GM12878 (cell line): ENCODE measurements around the gene CCDC88C. TPM values are rescaled to one million over a fixed set of nuclear protein-coding genes. Genes with fewer than 3 reads are reported as not detected.

Experiments
- ATAC-seq: fragments of 200-7000 bp; cut with Tn5 transposase; 3 replicates; pipeline ENCODE4 v1.9.1; 2020; ENCODE audit warnings: mild to moderate bottlenecking, moderate library complexity
- BruUV-seq: library from RNA; stranded (reverse); fragments of 400-500 nt; replicated peaks from 2 replicates; lab custom pipeline; 2021; lab: Mats Ljungman, UMichigan
- CTCF ChIA-PET: fragments of 300-600 bp; sonication (Branson Sonifier 250); formaldehyde crosslinking; extraction: SDS; loops from one replicate; lab custom pipeline; 2021; ENCODE audit warnings: inconsistent platforms; lab: Yijun Ruan, JAX
- POLR2A ChIA-PET: fragments of 350-600 bp; formaldehyde crosslinking; extraction: SDS; loops from one replicate; lab custom pipeline; 2021; ENCODE audit warnings: inconsistent platforms; lab: Charles Lee
- RAD21 ChIA-PET: fragments of 300-600 bp; sonication (Branson Sonifier 250); formaldehyde crosslinking; loops from one replicate; lab custom pipeline; 2023; ENCODE audit warnings: antibody characterized with exemption; ENCODE audit not compliant: unreplicated experiment; lab: Charles Lee
- SMC1A ChIA-PET: fragments of 300-600 bp; sonication (Branson Sonifier 250); formaldehyde crosslinking; loops from one replicate; lab custom pipeline; 2023; ENCODE audit not compliant: unreplicated experiment, uncharacterized antibody; lab: Charles Lee
- DNase-seq: peaks from one replicate; pipeline ENCODE4 v3.0.0-alpha.2; 2011; ENCODE audit warnings: low read depth, low spot score
- FAIRE-seq: peaks from 3 replicates; lab custom pipeline; 2011; peaks lifted over from hg19 to GRCh38; lab: Jason Lieb, UNC
- H2AFZ ChIP-seq: 2 replicates; pipeline ENCODE4 v1.6.0; 2011; ENCODE audit warnings: low read depth, low read length, control low read depth; ENCODE audit not compliant: control insufficient read depth
- H3K27ac ChIP-seq: 2 replicates; pipeline ENCODE4 v1.5.1; 2011; ENCODE audit warnings: control low read depth; ENCODE audit not compliant: control insufficient read depth, insufficient read depth
- H3K27me3 ChIP-seq, 2 experiments: replicated peaks in 1 of 2; 2 replicates each; pipeline versions ENCODE4 v1.6.0 to v1.6.1; 2011; ENCODE audit warnings: low read length in 1 of 2; ENCODE audit not compliant: control insufficient read depth in 2 of 2, insufficient read depth in 2 of 2
- H3K36me3 ChIP-seq, 2 experiments: 2 replicates each; pipeline ENCODE4 v1.5.1; 2011; ENCODE audit warnings: low read length in 1 of 2; ENCODE audit not compliant: control insufficient read depth in 2 of 2, insufficient read depth in 2 of 2
- H3K4me1 ChIP-seq: 2 replicates; pipeline ENCODE4 v1.6.1; 2011; ENCODE audit warnings: mild to moderate bottlenecking, low read length, moderate library complexity, mixed read lengths; ENCODE audit not compliant: control insufficient read depth, insufficient read depth
- H3K4me2 ChIP-seq: 2 replicates; pipeline ENCODE4 v1.6.0; 2011; ENCODE audit warnings: control low read depth; ENCODE audit not compliant: control insufficient read depth, insufficient read depth
- H3K4me3 ChIP-seq: fragments of 200-600 bp; sonication (generic); 2 replicates; pipeline ENCODE4 v1.5.1; 2016
- H3K79me2 ChIP-seq: 2 replicates; pipeline ENCODE4 v1.6.0; 2011; ENCODE audit warnings: low read length; ENCODE audit not compliant: control insufficient read depth, insufficient read depth
- H3K9ac ChIP-seq: 2 replicates; pipeline ENCODE4 v1.8.0; 2011; ENCODE audit warnings: low read length, control low read depth, mixed read lengths; ENCODE audit not compliant: control insufficient read depth, insufficient read depth
- H3K9me3 ChIP-seq: replicated peaks from 3 replicates; pipeline ENCODE4 v1.5.1; 2011; ENCODE audit warnings: mild to moderate bottlenecking, low read length; ENCODE audit not compliant: control insufficient read depth, insufficient read depth
- H4K20me1 ChIP-seq: 2 replicates; pipeline ENCODE4 v1.6.0; 2011; ENCODE audit not compliant: control insufficient read depth, insufficient read depth
- ATF2 ChIP-seq: IDR thresholded peaks from 2 replicates; pipeline ENCODE4 v1.6.1; 2012; ENCODE audit warnings: low read length, inconsistent platforms
- ATF3 ChIP-seq: IDR thresholded peaks from 2 replicates; pipeline ENCODE4 v1.6.1; 2011; ENCODE audit warnings: low read depth, mild to moderate bottlenecking, low read length, moderate library complexity, borderline replicate concordance; ENCODE audit errors: extremely low read depth
- BACH1 ChIP-seq: fragments of 450-650 bp; IDR thresholded peaks from 2 replicates; pipeline ENCODE4 v1.6.1; 2017; ENCODE audit warnings: mild to moderate bottlenecking, borderline replicate concordance
- BCL3 ChIP-seq: IDR thresholded peaks from 2 replicates; pipeline ENCODE4 v1.6.1; 2011; ENCODE audit warnings: borderline replicate concordance, low read depth, mild to moderate bottlenecking, moderate library complexity, low read length; ENCODE audit not compliant: insufficient read depth, poor library complexity, severe bottlenecking
- BRCA1 ChIP-seq: IDR thresholded peaks from 2 replicates; pipeline ENCODE4 v1.6.1; 2011; ENCODE audit warnings: low read depth, low read length, improper control_type of control experiment
- CBX5 ChIP-seq: sonication (generic); IDR thresholded peaks from 2 replicates; pipeline ENCODE4 v1.6.1; 2016; ENCODE audit warnings: low read depth, moderate library complexity, mild to moderate bottlenecking, inconsistent platforms
- EZH2 ChIP-seq: IDR thresholded peaks from 2 replicates; pipeline ENCODE4 v1.6.1; 2012; ENCODE audit warnings: low read depth, mild to moderate bottlenecking, control low read depth, inconsistent platforms, low read length, borderline replicate concordance; ENCODE audit not compliant: control insufficient read depth
- GATAD2B ChIP-seq: fragments of 450-650 bp; conservative IDR thresholded peaks from 2 replicates; pipeline ENCODE4 v1.6.1; 2017; ENCODE audit warnings: low read depth, mild to moderate bottlenecking, moderate library complexity
- MEF2B ChIP-seq: fragments of 450-650 bp; IDR thresholded peaks from 2 replicates; pipeline ENCODE4 v1.6.1; 2018; ENCODE audit warnings: mild to moderate bottlenecking, moderate library complexity; ENCODE audit not compliant: partially characterized antibody, poor library complexity, severe bottlenecking
- MXI1 ChIP-seq: fragments of 150-350 bp; IDR thresholded peaks from 2 replicates; pipeline ENCODE4 v1.6.1; 2011; ENCODE audit warnings: low read depth, mild to moderate bottlenecking, inconsistent platforms, low read length, improper control_type of control experiment
- MYB ChIP-seq: fragments of 150-350 bp; IDR thresholded peaks from 2 replicates; pipeline ENCODE4 v1.6.1; 2014; ENCODE audit warnings: mild to moderate bottlenecking, low read depth, low read length, borderline replicate concordance
- NFYB ChIP-seq: IDR thresholded peaks from 2 replicates; pipeline ENCODE4 v1.6.1; 2011; ENCODE audit warnings: low read depth, mild to moderate bottlenecking, low read length, improper control_type of control experiment, moderate library complexity; ENCODE audit not compliant: insufficient read depth
- POLR2AphosphoS2 ChIP-seq: IDR thresholded peaks from 2 replicates; pipeline ENCODE4 v1.6.1; 2011; ENCODE audit warnings: low read depth, mild to moderate bottlenecking, low read length, improper control_type of control experiment, moderate library complexity
- SPI1 ChIP-seq: IDR thresholded peaks from 2 replicates; pipeline ENCODE4 v1.6.1; 2011; ENCODE audit warnings: low read depth, mild to moderate bottlenecking, low read length, moderate library complexity, borderline replicate concordance; ENCODE audit not compliant: insufficient read depth
- TARDBP ChIP-seq: IDR thresholded peaks from 2 replicates; pipeline ENCODE4 v1.6.1; 2016; ENCODE audit warnings: borderline replicate concordance
- TCF7 ChIP-seq: IDR thresholded peaks from 2 replicates; pipeline ENCODE4 v1.6.1; 2014; ENCODE audit warnings: antibody characterized with exemption, borderline replicate concordance
- ZNF207 ChIP-seq: fragments of 450-650 bp; IDR thresholded peaks from 2 replicates; pipeline ENCODE4 v1.6.1; 2014; ENCODE audit warnings: antibody characterized with exemption, mild to moderate bottlenecking, borderline replicate concordance
- WGBS: methylation state at CpG from one replicate; pipeline ENCODE4 v1.1.6; 2016; ENCODE audit warnings: low lambda C conversion rate; ENCODE audit not compliant: insufficient replicate concordance, insufficient coverage; ENCODE audit errors: missing lambda C conversion rate; 5-methylcytosine and 5-hydroxymethylcytosine counted together
- in situ Hi-C: fragments of 300-500 bp; cut with MboI; formaldehyde crosslinking; loops from 9 replicates; pipeline ENCODE4 v1.14.3; 2018; ENCODE audit warnings: mixed read lengths
- intact Hi-C: fragments of 100-400 bp; cut with micrococcal nuclease; formaldehyde crosslinking; loops from one replicate; pipeline ENCODE4 v1.14.2; 2022; ENCODE audit not compliant: unreplicated experiment
- polyA plus RNA-seq, 11 experiments: library from polyadenylated mRNA; depleted of rRNA in 4 of 11; unstranded in 6 of 11; stranded (reverse) in 5 of 11; fragments of >200 nt; fragmentation: Nextera tagmentation in 4 of 11; fragmentation: Illumina TruSeq in 1 of 11; extraction: Ambion mirVana in 4 of 11; extraction: Trizol in 1 of 11; gene quantifications; 1 replicate in 1 of 11; 2 replicates in 10 of 11; pipeline versions ENCODE4 v1.2.1 to v1.2.3, GENCODE V29; 2011 to 2016; ENCODE audit warnings: inconsistent platforms in 2 of 11, missing spikeins in 2 of 11, low read depth in 1 of 11
- total RNA-seq, 4 experiments: library from RNA; depleted of rRNA in 3 of 4; stranded (reverse); fragments of >200 nt in 3 of 4; fragmentation: Illumina TruSeq in 1 of 4; extraction: Trizol in 1 of 4; gene quantifications; 2 replicates each; pipeline versions ENCODE4 v1.2.1 to v1.2.3, GENCODE V29; 2013 to 2021

The CCDC88C gene
- total and polyA plus RNA-seq, 10 of the 15 experiments (the other 5 are each of a cell fraction or from before 2014, with no cell fraction given), result 4.0 to 79.6 (median 36.6) TPM

GRCh38 chr14:91257328-91258010 lies 160.2 kb downstream of the CCDC88C start:
- ChIA-PET SMC1A (interaction anchor here (1.0 to 3.6 kb wide), 6 partner anchors 15 to 163 kb away, joined by 3 to 21 read pairs (median 4); partner anchors contain the start of gene GPR68), POLR2A (interaction anchor here (1.6 kb wide), 1 partner anchor 13 kb away, joined by 5 read pairs; the partner anchor contains the start of gene GPR68), RAD21 (interaction anchor here (0.6 to 2.3 kb wide), 3 partner anchors 13 to 64 kb away, joined by 4 to 7 read pairs (median 6); partner anchors contain the start of gene GPR68), CTCF (interaction anchor here (0.8 to 2.0 kb wide), 3 partner anchors 28 to 84 kb away, joined by 4 to 8 read pairs (median 4); no protein-coding TSS in a partner anchor)
- no peak overlapping the region for H3K4me3 ChIP-seq
- TF ChIP-seq EZH2 (no peak), TCF7 (no peak), BACH1 (no peak), GATAD2B (no peak), BRCA1 (no peak), POLR2AphosphoS2 (no peak), MEF2B (no peak), BCL3 (no peak), CBX5 (no peak), SPI1 (no peak), NFYB (no peak), MXI1 (no peak), ATF3 (no peak), MYB (no peak), ATF2 (no peak), ZNF207 (no peak), TARDBP (no peak)
- no TSS peak for BruUV-seq
- intact Hi-C loops, result no loop called here
- H3K4me1 ChIP-seq, result peaks cover 15% of the 10 kb centered on the region
- no peaks in the 10 kb centered on the region for H3K36me3 ChIP-seq
- WGBS, result 56% methylated on average over 8 of the region's 8 CpGs
- H3K27me3 ChIP-seq, result no peaks in the 10 kb centered on the region
- FAIRE-seq (no peak), ATAC-seq (no peak), DNase-seq (no peak)
- H3K4me2 ChIP-seq, result no peak overlapping the region
- H3K9ac ChIP-seq, result no peak overlapping the region
- no peaks in the 10 kb centered on the region for H4K20me1 ChIP-seq
- no peaks in the 10 kb centered on the region for H3K9me3 ChIP-seq
- no peak overlapping the region for H2AFZ ChIP-seq
- H3K27ac ChIP-seq, result no peak overlapping the region
- in situ Hi-C loops, result no loop called here
- H3K79me2 ChIP-seq, result no peaks in the 10 kb centered on the region
